Measurements from ENCODE around the gene TSPYL4.
"Not testable (repeated sequence)": the region's sequence is repeated elsewhere in the genome, so short reads cannot be mapped to it uniquely, and the experiment has no call there.

Gene TSPYL4

GRCh38 chr6:116290799-116291198, 36.9 kb upstream of the TSPYL4 start:
- TF ChIP-seq ZFX (IDR thresholded peaks at IDR 0.05; ENCODE audit: borderline replicate concordance): no peak
- TF ChIP-seq CTCF (IDR thresholded peaks at IDR 0.05): no peak
- H3K27ac ChIP-seq: no peak overlapping the region

GRCh38 chr6:116289876-116290275, 36.0 kb upstream of the TSPYL4 start:
- H3K27ac ChIP-seq: no peak overlapping the region
- TF ChIP-seq ZFX (IDR thresholded peaks at IDR 0.05; ENCODE audit: borderline replicate concordance) (no peak), CTCF (IDR thresholded peaks at IDR 0.05) (no peak)

GRCh38 chr6:116287689-116288282, 33.9 kb upstream of the TSPYL4 start:
- no peak for TF ChIP-seq ZFX (IDR thresholded peaks at IDR 0.05; ENCODE audit: borderline replicate concordance)
- TF ChIP-seq CTCF (IDR thresholded peaks at IDR 0.05): peak; percentile 90
- H3K27ac ChIP-seq: no peak overlapping the region

GRCh38 chr6:116286773-116287358, 33.0 kb upstream of the TSPYL4 start:
- no peak overlapping the region for H3K27ac ChIP-seq
- TF ChIP-seq ZFX (IDR thresholded peaks at IDR 0.05; ENCODE audit: borderline replicate concordance) (no peak), CTCF (IDR thresholded peaks at IDR 0.05) (no peak)

- H3K27ac ChIP-seq: not testable (repeated sequence)
Measured at GRCh38 chr6:116284984-116285383, 31.1 kb upstream of the TSPYL4 start.

GRCh38 chr6:116283191-116283590, 29.3 kb upstream of the TSPYL4 start:
- TF ChIP-seq CTCF (IDR thresholded peaks at IDR 0.05) (no peak), ZFX (IDR thresholded peaks at IDR 0.05; ENCODE audit: borderline replicate concordance) (no peak)
- H3K27ac ChIP-seq: no peak overlapping the region

- no peak overlapping the region for H3K27ac ChIP-seq
- TF ChIP-seq CTCF (IDR thresholded peaks at IDR 0.05): no peak
Measured at GRCh38 chr6:116282698-116283097, 28.8 kb upstream of the TSPYL4 start.

GRCh38 chr6:116280933-116281316, 27.1 kb upstream of the TSPYL4 start:
- TF ChIP-seq ZFX (IDR thresholded peaks at IDR 0.05; ENCODE audit: borderline replicate concordance) (no peak), CTCF (IDR thresholded peaks at IDR 0.05) (no peak)
- no peak overlapping the region for H3K27ac ChIP-seq

Measured in 22Rv1 (cell line).